ENCODE results near the gene LRRK2.

DNA sequence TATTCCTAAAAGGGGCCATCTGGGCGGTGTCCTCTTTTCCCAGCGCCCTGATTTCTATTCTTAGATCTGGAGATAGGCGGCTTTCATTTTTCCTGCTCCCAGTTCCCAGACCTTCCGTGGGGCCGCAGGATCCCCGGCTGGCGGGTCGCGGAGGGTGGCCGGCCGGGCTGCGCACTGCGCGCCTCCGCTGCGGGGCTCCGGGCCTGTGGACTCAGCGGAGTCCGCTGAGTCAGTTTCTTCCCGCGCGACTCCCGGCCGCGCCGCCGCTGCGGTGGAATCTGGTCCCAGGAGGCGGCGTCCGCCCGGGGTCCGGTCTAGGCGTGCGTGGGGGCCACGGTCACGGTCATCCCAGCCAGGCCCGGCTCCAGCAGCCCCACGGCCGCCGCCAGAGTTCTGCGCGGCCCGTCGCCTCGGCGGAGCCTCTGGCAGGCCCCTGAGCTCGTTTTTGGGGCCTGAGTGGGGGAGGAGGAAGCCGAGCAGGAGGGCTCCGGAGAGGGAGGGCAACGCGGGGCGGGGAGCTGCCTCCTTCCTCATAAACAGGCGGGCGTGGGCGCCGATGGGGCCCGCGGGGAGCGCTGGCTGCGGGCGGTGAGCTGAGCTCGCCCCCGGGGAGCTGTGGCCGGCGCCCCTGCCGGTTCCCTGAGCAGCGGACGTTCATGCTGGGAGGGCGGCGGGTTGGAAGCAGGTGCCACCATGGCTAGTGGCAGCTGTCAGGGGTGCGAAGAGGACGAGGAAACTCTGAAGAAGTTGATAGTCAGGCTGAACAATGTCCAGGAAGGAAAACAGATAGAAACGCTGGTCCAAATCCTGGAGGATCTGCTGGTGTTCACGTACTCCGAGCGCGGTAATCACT lies at the start of gene LRRK2:
- no peak for TF ChIP-seq CTCF (IDR thresholded peaks at IDR 0.05)
- TF ChIP-seq POLR2AphosphoS5 (IDR thresholded peaks at IDR 0.05) = peak in 2 of 3 donors; percentile 70 to 78
